Mesenteric fat pad (tissue), 1 donor: ENCODE data around the gene TARBP1. TPM values are rescaled to one million over a fixed set of nuclear protein-coding genes. Genes with fewer than 3 reads are reported as not detected.
"Not testable (repeated sequence)": the region's sequence is repeated elsewhere in the genome, so short reads cannot be mapped to it uniquely, and the experiment has no call there.

Experiments used
- DNase-seq: peaks from one replicate; pipeline ENCODE4 v3.0.0-alpha.2; 2020; ENCODE audit warnings: low spot score
- total RNA-seq: library from RNA; stranded (reverse); fragmentation: NEBNext Ultra II Directional; extraction: Animal tissue kit (Norgen Biotek cat#: 25700); gene quantifications from one replicate; pipeline ENCODE4 v1.2.1, GENCODE V29; 2021
- donor health status: DM: yes; HTN: yes; CAD: no.

Gene TARBP1
- total RNA-seq, 1 donor from 2014 or later = 19.4 TPM

DNA sequence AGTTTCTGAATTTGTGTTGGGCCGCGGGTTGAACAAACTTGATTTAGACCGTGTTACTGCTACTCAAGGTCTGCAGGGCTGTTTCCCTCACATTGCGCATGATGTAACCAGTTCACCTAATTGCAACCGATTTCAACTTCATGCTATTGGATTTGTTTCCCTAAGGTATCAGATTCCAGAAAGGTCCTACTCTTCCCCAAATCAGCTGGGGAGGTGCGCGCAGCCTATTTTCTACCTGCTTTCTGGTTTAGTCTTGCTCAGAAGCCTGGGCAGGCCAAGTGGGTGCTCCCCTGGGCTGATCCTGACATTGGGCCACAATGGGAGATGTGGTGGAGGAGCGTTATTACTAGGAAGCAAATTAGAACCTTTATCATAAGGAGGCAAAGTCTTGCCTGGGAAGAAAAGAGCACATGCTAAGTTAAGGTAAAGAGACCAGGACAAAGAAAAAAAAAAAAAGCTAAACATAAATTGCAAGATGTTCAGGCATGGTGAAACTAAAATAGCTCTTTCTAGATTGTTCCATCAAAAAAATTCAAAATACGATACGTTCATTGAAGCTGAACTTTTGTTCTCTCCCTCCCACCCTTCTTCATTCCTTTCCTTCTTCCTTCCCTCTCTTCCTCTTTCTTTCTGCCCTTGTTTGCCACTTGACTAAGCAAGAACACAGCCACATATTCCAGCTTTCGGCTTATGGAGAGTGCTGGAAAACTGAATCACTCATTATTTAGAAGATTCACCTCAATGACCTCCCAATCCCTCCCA, 28.8 kb upstream of the TARBP1 start:
- no peak for DNase-seq

DNA sequence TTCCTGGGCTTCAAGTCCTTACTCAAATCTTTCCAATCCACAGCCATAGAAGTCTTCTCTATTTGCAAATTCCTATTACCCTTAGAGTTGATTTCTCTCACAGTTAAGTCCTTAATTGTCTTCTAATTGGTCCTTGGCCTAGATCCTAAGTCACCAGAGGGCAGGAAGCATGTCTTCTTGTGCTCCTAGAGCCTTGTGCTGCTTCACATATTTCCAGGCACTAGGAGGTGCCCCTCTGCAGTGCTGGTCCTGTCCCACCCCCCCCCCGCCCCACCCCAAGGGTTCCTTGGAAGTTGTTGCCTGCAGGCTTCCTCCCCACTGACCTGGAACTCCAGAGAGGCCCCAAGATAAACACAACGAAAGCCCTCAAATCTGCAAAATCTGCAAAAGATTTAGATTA, 28.1 kb upstream of the TARBP1 start:
- no peak for DNase-seq

DNA sequence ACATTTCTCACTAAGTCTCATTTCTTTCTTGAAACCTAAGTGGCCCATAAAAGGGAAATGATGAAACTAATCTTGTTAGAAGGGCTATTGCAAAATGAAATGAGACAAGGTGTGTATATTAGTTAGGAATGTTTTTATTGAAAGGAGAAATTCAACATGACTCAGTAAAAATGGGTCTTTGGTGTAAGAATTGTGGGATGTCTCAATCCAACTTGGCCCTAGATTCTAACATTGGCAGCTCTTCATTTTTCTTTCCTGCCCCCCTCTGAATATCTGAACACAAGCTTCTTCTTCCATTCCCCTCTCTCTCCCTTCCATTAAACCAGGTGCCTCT, 26.8 kb upstream of the TARBP1 start:
- DNase-seq = no peak

DNA sequence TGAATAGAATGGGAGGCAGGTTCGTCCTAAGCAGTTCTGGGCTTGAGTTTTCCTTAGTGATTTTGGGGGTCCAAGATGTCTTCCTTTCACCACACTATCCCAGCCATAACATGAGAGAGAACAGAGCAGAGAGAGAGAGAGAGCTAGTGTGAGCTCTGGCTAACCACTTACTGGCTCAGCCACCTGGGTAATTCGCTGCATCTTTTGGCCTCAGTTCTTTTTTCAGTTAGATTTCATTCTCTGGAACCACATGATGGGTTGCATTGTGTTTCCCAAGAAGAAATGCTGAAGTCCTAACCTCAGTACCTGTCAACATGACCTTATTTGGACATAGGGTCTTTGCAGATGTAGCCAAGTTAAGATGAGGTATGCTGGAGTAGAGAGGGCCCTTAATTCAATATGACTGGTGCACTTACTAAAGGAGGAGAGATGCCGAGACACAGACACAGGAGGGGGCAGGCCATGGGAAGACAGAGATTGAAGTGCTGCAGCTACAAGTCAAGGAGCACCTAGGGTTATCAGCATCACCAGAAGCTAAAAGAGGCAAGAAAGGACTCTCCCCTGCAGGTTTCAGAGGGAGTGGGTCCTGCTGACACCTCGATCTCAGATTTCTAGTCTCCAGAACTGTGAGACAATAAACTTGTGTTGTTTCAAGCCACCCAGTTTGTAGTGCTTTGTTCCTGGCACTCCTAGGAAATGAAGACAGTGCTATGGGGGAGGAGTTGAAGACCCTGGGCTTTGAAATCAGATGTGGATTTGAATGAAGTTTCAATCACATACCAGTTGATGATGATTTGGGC, 26.2 kb upstream of the TARBP1 start:
- DNase-seq = no peak

GRCh38 chr1:234504251-234504650, 25.3 kb upstream of the TARBP1 start:
- DNase-seq = not testable (repeated sequence)

GRCh38 chr1:234503193-234504050, 24.4 kb upstream of the TARBP1 start:
- DNase-seq = no peak

- no peak for DNase-seq
Observed at GRCh38 chr1:234502785-234503184, 23.8 kb upstream of the TARBP1 start.

- no peak for DNase-seq
Observed at GRCh38 chr1:234500269-234500668, 21.3 kb upstream of the TARBP1 start.

GRCh38 chr1:234499943-234500245, 20.9 kb upstream of the TARBP1 start:
- DNase-seq = no peak

DNA sequence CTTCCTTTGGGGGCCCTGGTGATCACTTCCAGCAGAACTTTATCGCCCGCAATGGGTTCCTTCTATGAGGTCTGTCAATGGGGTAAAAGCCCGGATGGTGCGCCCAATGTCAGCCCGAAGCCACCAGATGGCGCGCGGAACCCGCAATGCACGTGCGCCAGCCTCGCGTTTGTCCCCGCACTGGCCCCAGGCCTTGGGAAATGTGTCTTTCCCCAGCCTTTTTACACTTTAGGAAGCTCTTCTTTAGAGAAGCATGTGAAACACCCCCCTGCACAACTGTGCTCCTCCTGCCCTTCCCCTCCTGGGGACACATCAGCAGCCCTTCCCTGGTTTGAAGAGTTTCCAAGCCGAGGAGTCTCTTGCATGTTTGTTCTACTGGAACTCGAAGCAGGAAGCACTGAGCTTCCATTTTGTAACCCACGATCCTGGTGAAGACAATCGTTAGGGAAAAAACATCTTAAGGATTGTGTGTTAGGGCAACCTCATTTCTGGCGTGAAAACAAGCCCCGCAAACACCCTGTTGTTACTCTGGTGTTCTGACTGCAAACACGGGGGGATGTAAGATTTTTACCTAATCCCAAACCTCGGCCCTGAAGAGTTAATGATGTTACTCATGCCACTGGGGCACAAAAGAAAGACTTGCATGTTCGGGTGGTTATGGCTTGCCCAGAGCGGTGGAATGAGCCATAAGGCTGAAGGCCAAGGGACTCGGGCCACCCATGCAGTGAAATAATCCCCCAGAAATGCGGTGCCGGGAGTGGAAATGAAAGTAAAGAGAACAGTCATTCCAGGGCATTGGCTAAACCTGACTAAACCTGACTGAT, 20.4 kb upstream of the TARBP1 start:
- DNase-seq = peak; percentile 97

GRCh38 chr1:234498448-234499118, 19.6 kb upstream of the TARBP1 start:
- no peak for DNase-seq

DNA sequence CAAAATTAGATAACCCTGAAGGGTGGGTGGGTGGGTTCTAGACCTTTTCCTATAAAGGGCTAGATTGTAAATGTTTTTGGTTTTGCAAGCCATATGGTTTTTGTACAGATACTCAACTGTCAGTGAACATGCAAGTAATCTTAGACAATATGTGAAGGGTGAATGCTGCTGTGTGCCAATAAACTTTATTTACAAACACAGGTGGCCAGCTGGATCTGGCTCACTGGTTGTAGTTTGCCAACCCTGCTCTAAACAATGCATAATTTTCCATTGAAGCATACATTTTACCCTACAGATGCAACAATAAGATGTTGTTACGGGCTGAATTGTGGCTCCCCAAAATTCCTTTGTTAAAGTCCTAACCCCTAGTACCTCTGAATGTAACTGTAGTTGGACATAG, 18.6 kb upstream of the TARBP1 start:
- no peak for DNase-seq

GRCh38 chr1:234495231-234495990, 16.4 kb upstream of the TARBP1 start:
- DNase-seq = no peak

GRCh38 chr1:234494049-234494448, 15.1 kb upstream of the TARBP1 start:
- no peak for DNase-seq

DNA sequence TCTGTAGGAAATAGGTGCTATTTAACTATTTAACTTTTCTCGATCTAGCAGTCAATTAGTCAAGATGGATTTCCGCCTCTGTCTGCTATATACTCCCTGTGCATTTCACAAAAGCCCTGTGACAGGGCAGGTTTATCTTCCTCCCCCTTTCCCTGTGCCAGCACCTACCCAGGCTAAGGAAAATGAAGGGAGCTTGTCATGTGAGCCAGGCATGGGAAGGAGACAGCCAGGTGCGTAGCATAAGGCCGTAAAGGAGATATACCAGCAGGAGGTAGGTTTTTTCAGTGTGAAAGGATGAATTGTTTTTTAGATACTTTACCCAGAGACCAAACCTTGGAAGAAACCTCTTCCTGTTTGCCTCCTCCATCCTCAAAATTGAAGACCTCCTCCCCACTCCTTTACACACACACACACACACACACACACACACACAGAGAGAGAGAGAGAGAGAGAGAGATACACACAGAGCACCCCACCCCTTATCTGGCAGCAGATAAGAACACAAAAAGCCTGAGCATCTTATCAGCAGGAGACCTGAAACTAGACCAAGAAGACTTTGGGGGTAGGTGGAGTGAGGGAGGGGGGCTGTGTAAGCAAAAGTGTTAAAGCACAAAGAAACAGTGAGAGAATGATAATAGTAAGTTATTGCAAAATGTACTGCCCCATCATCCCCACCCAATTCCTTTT, 12.0 kb upstream of the TARBP1 start:
- DNase-seq = no peak

GRCh38 chr1:234489698-234490077, 10.7 kb upstream of the TARBP1 start:
- DNase-seq = no peak

DNA sequence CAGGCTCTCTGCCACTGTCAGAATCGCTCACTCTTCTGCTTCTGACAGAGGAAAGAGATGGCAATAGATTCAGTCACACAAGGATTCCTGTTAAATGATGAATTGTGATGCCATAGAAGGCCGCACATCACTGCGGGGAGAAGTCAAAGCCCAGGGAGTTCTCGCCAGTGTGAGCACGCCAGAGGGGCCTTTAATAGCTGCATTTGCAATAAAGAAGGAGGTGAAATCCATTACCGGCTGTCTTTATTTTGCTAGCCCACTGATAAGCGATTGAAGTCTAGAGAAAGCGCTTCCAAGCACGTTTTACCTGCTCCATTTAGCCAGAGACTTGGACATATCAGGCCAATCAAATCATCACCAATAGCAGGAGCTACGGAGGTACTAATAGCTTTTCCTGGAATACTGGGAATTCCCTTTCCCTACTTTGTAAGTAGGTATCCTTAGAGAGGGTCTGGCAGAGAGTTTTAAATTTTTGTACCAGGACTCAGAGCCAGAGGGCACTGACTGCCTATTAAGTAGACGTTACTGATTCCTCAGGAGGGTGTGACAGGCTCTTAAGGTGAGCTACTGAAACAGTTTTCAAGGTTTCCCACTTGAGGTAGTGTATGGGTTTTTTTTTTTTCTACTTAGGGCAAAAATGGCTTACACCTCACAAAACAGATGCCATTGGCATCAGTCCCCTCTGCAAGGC, 10.2 kb upstream of the TARBP1 start:
- no peak for DNase-seq
